Hematopoietic multipotent progenitor cell treated with erythropoietin and hydrocortisone succinate and interleukin-3 and kit ligand, for 6 days (in vitro differentiated cells): ENCODE data around the gene A3GALT2.

Experiments
- DNase-seq: peaks from one replicate; pipeline ENCODE4 v3.0.0-alpha.2; 2015

The A3GALT2 gene

GRCh38 chr1:33320619-33321165, at the start of gene A3GALT2:
Gene A3GALT2 (minus strand): TSS chr1:33321098. CDS start chr1:33321098, 0 bp downstream.
- DNase-seq, result no peak

GRCh38 chr1:33370301-33370700, 49.4 kb upstream of the A3GALT2 start:
- no peak for DNase-seq

GRCh38 chr1:33369764-33370163, 48.9 kb upstream of the A3GALT2 start:
- DNase-seq, result no peak

GRCh38 chr1:33369081-33369480, 48.2 kb upstream of the A3GALT2 start:
- no peak for DNase-seq

GRCh38 chr1:33368431-33368830, 47.5 kb upstream of the A3GALT2 start:
- no peak for DNase-seq

GRCh38 chr1:33367485-33368405, 46.8 kb upstream of the A3GALT2 start:
- DNase-seq, result peak; percentile 92

GRCh38 chr1:33366762-33367484, 46.0 kb upstream of the A3GALT2 start:
- DNase-seq, result peak; percentile 35

GRCh38 chr1:33365560-33365997, 44.7 kb upstream of the A3GALT2 start:
- no peak for DNase-seq

GRCh38 chr1:33364565-33364918, 43.6 kb upstream of the A3GALT2 start:
- no peak for DNase-seq

- DNase-seq, result no peak
These were observed 42.6 kb upstream of the A3GALT2 start for GRCh38 chr1:33363470-33363861.

- DNase-seq, result no peak
These were observed 42.1 kb upstream of the A3GALT2 start for GRCh38 chr1:33363021-33363420.

- peak; percentile 60 for DNase-seq
These were observed 40.8 kb upstream of the A3GALT2 start for GRCh38 chr1:33361532-33362235.

- no peak for DNase-seq
These were observed 39.5 kb upstream of the A3GALT2 start for GRCh38 chr1:33360367-33360766.

GRCh38 chr1:33359931-33360330, 39.0 kb upstream of the A3GALT2 start:
- DNase-seq, result no peak

GRCh38 chr1:33358795-33359503, 38.1 kb upstream of the A3GALT2 start:
- DNase-seq, result no peak

- no peak for DNase-seq
These were observed 37.4 kb upstream of the A3GALT2 start for GRCh38 chr1:33358114-33358794.

GRCh38 chr1:33357099-33357498, 36.2 kb upstream of the A3GALT2 start:
- no peak for DNase-seq

GRCh38 chr1:33354707-33355316, 33.9 kb upstream of the A3GALT2 start:
- DNase-seq, result no peak

GRCh38 chr1:33353531-33353930, 32.6 kb upstream of the A3GALT2 start:
- no peak for DNase-seq

- DNase-seq, result no peak
These were observed 30.4 kb upstream of the A3GALT2 start for GRCh38 chr1:33351281-33351660.

GRCh38 chr1:33350611-33351280, 29.8 kb upstream of the A3GALT2 start:
- DNase-seq, result no peak
